Fibroblast of mammary gland (primary cell): ENCODE data around the gene PIGM.

ENCODE experiments used
- DNase-seq: peaks from one replicate; pipeline ENCODE4 v3.0.0-alpha.2; 2010; ENCODE audit warnings: low read depth
- H3K4me3 ChIP-seq: 2 replicates; pipeline ENCODE4 v1.5.1; 2011; ENCODE audit warnings: low read depth, mild to moderate bottlenecking, low read length, moderate library complexity; ENCODE audit not compliant: control insufficient read depth
- CTCF ChIP-seq: conservative IDR thresholded peaks from 2 replicates; pipeline ENCODE4 v1.5.1; 2011; ENCODE audit warnings: low read depth, low read length, inconsistent platforms; ENCODE audit not compliant: control insufficient read depth, insufficient read depth

The PIGM gene

GRCh38 chr1:160011781-160012180 is 20.0 kb downstream of the PIGM start:
- no peak overlapping the region for H3K4me3 ChIP-seq
- TF ChIP-seq CTCF: no peak
- DNase-seq: no peak

GRCh38 chr1:160009801-160010200 is 22.0 kb downstream of the PIGM start:
- no peak overlapping the region for H3K4me3 ChIP-seq
- TF ChIP-seq CTCF: no peak
- no peak for DNase-seq

- DNase-seq: no peak
- H3K4me3 ChIP-seq: no peak overlapping the region
- TF ChIP-seq CTCF: no peak
These were observed 22.7 kb downstream of the PIGM start for GRCh38 chr1:160009081-160009480.

GRCh38 chr1:160007577-160008200 is 24.1 kb downstream of the PIGM start:
- DNase-seq: peak; percentile 38
- TF ChIP-seq CTCF: peak; percentile 66

GRCh38 chr1:160006312-160006940 is 25.4 kb downstream of the PIGM start:
- peak; percentile 69 for DNase-seq
- no peak overlapping the region for H3K4me3 ChIP-seq
- TF ChIP-seq CTCF: peak; percentile 98

More at GRCh38 chr1:160007577-160008200, 24.1 kb downstream of the PIGM start:
- no peak overlapping the region for H3K4me3 ChIP-seq

GRCh38 chr1:160005070-160005469 is 26.7 kb downstream of the PIGM start:
- no peak for DNase-seq
- H3K4me3 ChIP-seq: no peak overlapping the region
- TF ChIP-seq CTCF: no peak
